ENCODE data around the gene RPH3AL.
"Not testable (repeated sequence)": the region's sequence is repeated elsewhere in the genome, so short reads cannot be mapped to it uniquely, and the experiment has no call there.

Gene RPH3AL

GRCh38 chr17:213286-214105, 139.1 kb downstream of the RPH3AL start:
- in situ Hi-C loops (cut with MboI; ENCODE audit: low pct_unique_long_range_greater_than_20kb, low sequenced_read_pairs, unreplicated experiment) = no loop called here

GRCh38 chr17:210402-210801, 142.2 kb downstream of the RPH3AL start:
- in situ Hi-C loops (cut with MboI; ENCODE audit: low pct_unique_long_range_greater_than_20kb, low sequenced_read_pairs, unreplicated experiment) = no loop called here
- no peak for TF ChIP-seq CTCF (IDR thresholded peaks at IDR 0.05; ENCODE audit: extremely low read depth, insufficient read depth, missing control alignments)
- DNase-seq (ENCODE audit: low spot score) = no peak

More at GRCh38 chr17:213286-214105, 139.1 kb downstream of the RPH3AL start:
- DNase-seq (ENCODE audit: low spot score) = no peak
- no peak for TF ChIP-seq CTCF (IDR thresholded peaks at IDR 0.05; ENCODE audit: extremely low read depth, insufficient read depth, missing control alignments)

- no peak for DNase-seq (ENCODE audit: low spot score)
- in situ Hi-C loops (cut with MboI; ENCODE audit: low pct_unique_long_range_greater_than_20kb, low sequenced_read_pairs, unreplicated experiment) = no loop called here
- no peak for TF ChIP-seq CTCF (IDR thresholded peaks at IDR 0.05; ENCODE audit: extremely low read depth, insufficient read depth, missing control alignments)
Measured at GRCh38 chr17:208429-208828, 144.2 kb downstream of the RPH3AL start.

GRCh38 chr17:207775-208174, 144.8 kb downstream of the RPH3AL start:
- in situ Hi-C loops (cut with MboI; ENCODE audit: low pct_unique_long_range_greater_than_20kb, low sequenced_read_pairs, unreplicated experiment) = no loop called here
- DNase-seq (ENCODE audit: low spot score) = no peak
- no peak for TF ChIP-seq CTCF (IDR thresholded peaks at IDR 0.05; ENCODE audit: extremely low read depth, insufficient read depth, missing control alignments)

- DNase-seq (ENCODE audit: low spot score) = no peak
- TF ChIP-seq CTCF (IDR thresholded peaks at IDR 0.05; ENCODE audit: extremely low read depth, insufficient read depth, missing control alignments) = no peak
- in situ Hi-C loops (cut with MboI; ENCODE audit: low pct_unique_long_range_greater_than_20kb, low sequenced_read_pairs, unreplicated experiment) = no loop called here
Measured at GRCh38 chr17:206941-207560, 145.6 kb downstream of the RPH3AL start.

GRCh38 chr17:206484-206883, 146.1 kb downstream of the RPH3AL start:
- DNase-seq (ENCODE audit: low spot score); in situ Hi-C loops (cut with MboI; ENCODE audit: low pct_unique_long_range_greater_than_20kb, low sequenced_read_pairs, unreplicated experiment): not testable (repeated sequence)

GRCh38 chr17:205817-206216, 146.8 kb downstream of the RPH3AL start:
- no peak for TF ChIP-seq CTCF (IDR thresholded peaks at IDR 0.05; ENCODE audit: extremely low read depth, insufficient read depth, missing control alignments)
- DNase-seq (ENCODE audit: low spot score) = no peak
- in situ Hi-C loops (cut with MboI; ENCODE audit: low pct_unique_long_range_greater_than_20kb, low sequenced_read_pairs, unreplicated experiment) = no loop called here

Data from GM13977 (cell line).